PC-3 (cell line): ENCODE data around the gene RAB3IP. TPM values are rescaled to one million over a fixed set of nuclear protein-coding genes. Genes with fewer than 3 reads are reported as not detected.

Experiments used
- ATAC-seq: fragments of 200-7000 bp; cut with Tn5 transposase; 2 replicates; pipeline ENCODE4 v1.9.1; 2020; ENCODE audit warnings: mild to moderate bottlenecking, moderate library complexity
- BruUV-seq: library from RNA; stranded (reverse); fragments of 400-500 nt; replicated peaks from 2 replicates; lab custom pipeline; 2021; lab: Mats Ljungman, UMichigan
- CTCF ChIA-PET: fragments of 300-600 bp; sonication (Branson Sonifier 250); formaldehyde crosslinking; loops from one replicate; lab custom pipeline; 2022; ENCODE audit warnings: antibody characterized with exemption; lab: Charles Lee
- POLR2A ChIA-PET: fragments of 300-600 bp; sonication (Branson Sonifier 250); formaldehyde crosslinking; loops from one replicate; lab custom pipeline; 2022; ENCODE audit warnings: antibody characterized with exemption; ENCODE audit not compliant: unreplicated experiment; lab: Charles Lee
- DNase-seq: peaks from one replicate; pipeline ENCODE4 v3.0.0-alpha.2; 2015
- H2AFZ ChIP-seq: fragments of 300-600 bp; sonication (generic); 2 replicates; pipeline ENCODE4 v1.6.0; 2016; ENCODE audit warnings: antibody characterized with exemption, low read length
- H3F3A ChIP-seq: fragments of 300-600 bp; sonication (generic); one replicate; pipeline ENCODE4 v1.6.0; 2017; ENCODE audit warnings: antibody characterized with exemption, low read length, control low read depth, mild to moderate bottlenecking; ENCODE audit not compliant: unreplicated experiment
- H3K27ac ChIP-seq: fragments of 300-600 bp; sonication (generic); 2 replicates; pipeline ENCODE4 v1.5.1; 2016; ENCODE audit warnings: mild to moderate bottlenecking, low read length
- H3K27me3 ChIP-seq: fragments of 300-600 bp; sonication (generic); 2 replicates; pipeline ENCODE4 v1.6.1; 2016; ENCODE audit warnings: low read length, mixed read lengths
- H3K36me3 ChIP-seq: fragments of 300-600 bp; sonication (generic); 2 replicates; pipeline ENCODE4 v1.6.1; 2016; ENCODE audit warnings: low read depth, mixed run types, low read length, mixed read lengths
- H3K4me1 ChIP-seq: fragments of 300-600 bp; sonication (generic); 2 replicates; pipeline ENCODE4 v1.5.1; 2016; ENCODE audit warnings: low read length; ENCODE audit not compliant: insufficient read depth
- H3K4me2 ChIP-seq: fragments of 300-600 bp; sonication (generic); 2 replicates; pipeline ENCODE4 v1.6.0; 2016; ENCODE audit warnings: low read length
- H3K4me3 ChIP-seq: fragments of 300-600 bp; sonication (generic); 2 replicates; pipeline ENCODE4 v1.5.1; 2016; ENCODE audit warnings: mild to moderate bottlenecking, low read length, mixed read lengths
- H3K79me2 ChIP-seq: fragments of 300-600 bp; sonication (generic); 2 replicates; pipeline ENCODE4 v1.6.1; 2017; ENCODE audit warnings: low read length, mixed read lengths
- H3K9ac ChIP-seq: fragments of 300-600 bp; sonication (generic); 2 replicates; pipeline ENCODE4 v1.6.0; 2016; ENCODE audit warnings: mild to moderate bottlenecking, low read length
- H3K9me2 ChIP-seq: fragments of 300-600 bp; sonication (generic); replicated peaks from 2 replicates; pipeline ENCODE4 v1.6.1; 2016; ENCODE audit warnings: mixed run types, low read length, mixed read lengths
- H3K9me3 ChIP-seq: fragments of 300-600 bp; sonication (generic); 2 replicates; pipeline ENCODE4 v1.6.1; 2016; ENCODE audit warnings: low read length, mixed read lengths
- H4K20me1 ChIP-seq: fragments of 300-600 bp; sonication (generic); 2 replicates; pipeline ENCODE4 v1.6.1; 2016; ENCODE audit warnings: low read length, mixed read lengths
- EZH2 ChIP-seq: fragments of 300-600 bp; sonication (generic); IDR thresholded peaks from one replicate; pipeline ENCODE4 v1.6.1; 2017; ENCODE audit warnings: antibody characterized with exemption, mild to moderate bottlenecking, low read length; ENCODE audit not compliant: unreplicated experiment
- EZH2phosphoT487 ChIP-seq: fragments of 300-600 bp; sonication (generic); IDR thresholded peaks from 2 replicates; pipeline ENCODE4 v1.6.1; 2018; ENCODE audit warnings: mild to moderate bottlenecking, antibody characterized with exemption, low read length, borderline replicate concordance
- intact Hi-C: fragments of 100-400 bp; cut with micrococcal nuclease; formaldehyde crosslinking; loops from 2 replicates; pipeline ENCODE4 v1.9.0; 2023
- total RNA-seq: library from RNA; depleted of rRNA; stranded (reverse); fragments of >200 nt; gene quantifications from 2 replicates; pipeline ENCODE4 v1.2.3, GENCODE V29; 2014
- TF ChIP-seq, protein P1 (sequence below): fragments of 300-600 bp; sonication (generic); conservative IDR thresholded peaks from 2 replicates; pipeline ENCODE4 v1.5.1; 2017; ENCODE audit warnings: antibody characterized with exemption, low read depth, mild to moderate bottlenecking, low read length

The RAB3IP gene
- total RNA-seq, 1 experiment from 2014 or later = 28.6 TPM

- H3K9me3 ChIP-seq = no peaks in the 10 kb centered on the region
- peak overlapping the region; percentile 3; the same call in 1 of the 2 replicates for H3K4me2 ChIP-seq
- H3K9me2 ChIP-seq = no peaks in the 10 kb centered on the region
- H3K9ac ChIP-seq = no peak overlapping the region
- CTCF ChIA-PET = no interaction called here
- H3K4me3 ChIP-seq = no peak overlapping the region
- no peak overlapping the region for H3K27ac ChIP-seq
- no peaks in the 10 kb centered on the region for H3F3A ChIP-seq
- peak; percentile 33; the same call in 1 of the 2 replicates for ATAC-seq
- TF ChIP-seq EZH2 (no peak), EZH2phosphoT487 (no peak)
- TF ChIP-seq, protein P1, sequence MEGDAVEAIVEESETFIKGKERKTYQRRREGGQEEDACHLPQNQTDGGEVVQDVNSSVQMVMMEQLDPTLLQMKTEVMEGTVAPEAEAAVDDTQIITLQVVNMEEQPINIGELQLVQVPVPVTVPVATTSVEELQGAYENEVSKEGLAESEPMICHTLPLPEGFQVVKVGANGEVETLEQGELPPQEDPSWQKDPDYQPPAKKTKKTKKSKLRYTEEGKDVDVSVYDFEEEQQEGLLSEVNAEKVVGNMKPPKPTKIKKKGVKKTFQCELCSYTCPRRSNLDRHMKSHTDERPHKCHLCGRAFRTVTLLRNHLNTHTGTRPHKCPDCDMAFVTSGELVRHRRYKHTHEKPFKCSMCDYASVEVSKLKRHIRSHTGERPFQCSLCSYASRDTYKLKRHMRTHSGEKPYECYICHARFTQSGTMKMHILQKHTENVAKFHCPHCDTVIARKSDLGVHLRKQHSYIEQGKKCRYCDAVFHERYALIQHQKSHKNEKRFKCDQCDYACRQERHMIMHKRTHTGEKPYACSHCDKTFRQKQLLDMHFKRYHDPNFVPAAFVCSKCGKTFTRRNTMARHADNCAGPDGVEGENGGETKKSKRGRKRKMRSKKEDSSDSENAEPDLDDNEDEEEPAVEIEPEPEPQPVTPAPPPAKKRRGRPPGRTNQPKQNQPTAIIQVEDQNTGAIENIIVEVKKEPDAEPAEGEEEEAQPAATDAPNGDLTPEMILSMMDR = no peak
- H4K20me1 ChIP-seq = no peaks in the 10 kb centered on the region
- no peaks in the 10 kb centered on the region for H3K27me3 ChIP-seq
- intact Hi-C loops = no loop called here
- no peaks in the 10 kb centered on the region for H3K36me3 ChIP-seq
- no peak overlapping the region for H2AFZ ChIP-seq
- peaks cover 14% of the 10 kb centered on the region for H3K4me1 ChIP-seq
- peak; percentile 54 for DNase-seq
- no peaks in the 10 kb centered on the region for H3K79me2 ChIP-seq
- BruUV-seq = no TSS peak
- POLR2A ChIA-PET = interaction anchor here (0.5 kb wide), 1 partner anchor 81 kb away, joined by 4 read pairs; no protein-coding TSS in a partner anchor
Measured at GRCh38 chr12:69821456-69822159, 82.9 kb downstream of the RAB3IP start.

GRCh38 chr12:69822201-69822860 is 83.7 kb downstream of the RAB3IP start:
- Histone ChIP-seq H3K4me3 (no peak overlapping the region), H3K9me2 (no peaks in the 10 kb centered on the region), H3K9ac (no peak overlapping the region), H4K20me1 (no peaks in the 10 kb centered on the region), H3K36me3 (no peaks in the 10 kb centered on the region), H3F3A (no peaks in the 10 kb centered on the region), H3K79me2 (no peaks in the 10 kb centered on the region), H3K4me1 (peaks cover 14% of the 10 kb centered on the region), H2AFZ (no peak overlapping the region), H3K9me3 (no peaks in the 10 kb centered on the region), H3K4me2 (no peak overlapping the region), H3K27me3 (no peaks in the 10 kb centered on the region), H3K27ac (no peak overlapping the region)
- intact Hi-C loops = no loop called here
- no TSS peak for BruUV-seq
- peak; percentile 20; the same call in 1 of the 2 replicates for ATAC-seq
- DNase-seq = no peak
- TF ChIP-seq, protein P1 = no peak
- TF ChIP-seq EZH2phosphoT487 = no peak
- no peak for TF ChIP-seq EZH2
- CTCF ChIA-PET = no interaction called here
- POLR2A ChIA-PET = interaction anchor here (0.5 kb wide), 1 partner anchor 81 kb away, joined by 4 read pairs; no protein-coding TSS in a partner anchor
